CD4-positive, CD25-positive, alpha-beta regulatory T cell (primary cell): ENCODE data around the gene STK16. TPM values are rescaled to one million over a fixed set of nuclear protein-coding genes. Genes with fewer than 3 reads are reported as not detected.

Source experiments
- ATAC-seq, 2 donors: fragments of 150-1000 bp; cut with Tn5 transposase; one replicate each; pipeline ENCODE4 v1.10.0; 2021; ENCODE audit warnings: low read depth in 2 of 2, moderate number of reproducible peaks in 2 of 2, moderate library complexity in 1 of 2
- DNase-seq, 3 donors: peaks; one replicate each; pipeline versions ENCODE4 v3.0.0 to v3.0.0-alpha.2; 2012 to 2022; ENCODE audit warnings: mixed read lengths in 1 of 3
- H3K27ac ChIP-seq: one replicate; pipeline ENCODE4 v1.7.0; 2013; ENCODE audit warnings: mild to moderate bottlenecking, low read length; ENCODE audit not compliant: insufficient read depth, poor library complexity, severe bottlenecking
- H3K27me3 ChIP-seq: one replicate; pipeline ENCODE4 v1.7.0; 2013; ENCODE audit warnings: low read length; ENCODE audit not compliant: control insufficient read depth, insufficient read depth
- H3K36me3 ChIP-seq: one replicate; pipeline ENCODE4 v1.7.0; 2013; ENCODE audit warnings: mild to moderate bottlenecking, low read length, moderate library complexity; ENCODE audit not compliant: control insufficient read depth, insufficient read depth
- H3K4me1 ChIP-seq: 2 replicates; pipeline ENCODE4 v1.7.0; 2013; ENCODE audit warnings: mild to moderate bottlenecking, low read length; ENCODE audit not compliant: insufficient read depth, control insufficient read depth, poor library complexity, severe bottlenecking
- H3K4me3 ChIP-seq: one replicate; pipeline ENCODE4 v1.7.0; 2013; ENCODE audit warnings: low read depth, mild to moderate bottlenecking, low read length, moderate library complexity
- H3K9me3 ChIP-seq, 2 experiments: 1 replicate in 1 of 2; 2 replicates in 1 of 2; pipeline ENCODE4 v1.7.0; 2013; ENCODE audit warnings: low read length in 2 of 2, mild to moderate bottlenecking in 1 of 2, moderate library complexity in 1 of 2; ENCODE audit not compliant: control insufficient read depth in 2 of 2
- H3K27ac Mint-ChIP-seq, 3 donors: one replicate each; pipeline ENCODE4 v1.8.0; 2020 to 2022; ENCODE audit warnings: mild to moderate bottlenecking in 3 of 3, mixed read lengths in 3 of 3, moderate library complexity in 2 of 3
- H3K27me3 Mint-ChIP-seq: one replicate; pipeline ENCODE4 v1.8.0; 2022; ENCODE audit warnings: mild to moderate bottlenecking, mixed read lengths
- H3K36me3 Mint-ChIP-seq: one replicate; pipeline ENCODE4 v1.8.0; 2020; ENCODE audit warnings: mixed read lengths
- H3K4me1 Mint-ChIP-seq, 4 donors: one replicate each; pipeline ENCODE4 v1.8.0; 2020 to 2022; ENCODE audit warnings: mixed read lengths in 4 of 4, mild to moderate bottlenecking in 1 of 4
- H3K4me3 Mint-ChIP-seq, 4 donors: one replicate each; pipeline ENCODE4 v1.8.0; 2020 to 2022; ENCODE audit warnings: mild to moderate bottlenecking in 4 of 4, mixed read lengths in 4 of 4, moderate library complexity in 3 of 4
- H3K9me3 Mint-ChIP-seq, 7 donors: one replicate each; pipeline ENCODE4 v1.8.0; 2020 to 2022; ENCODE audit warnings: mixed read lengths in 7 of 7, mild to moderate bottlenecking in 3 of 7, moderate library complexity in 2 of 7
- polyA plus RNA-seq, 4 donors: library from polyadenylated mRNA; unstranded; fragments of 300-500 nt; fragmentation: Illumina TruSeq; gene quantifications; one replicate each; pipeline ENCODE4 v1.2.3, GENCODE V29; 2021
- total RNA-seq: library from RNA; stranded (reverse); gene quantifications from one replicate; pipeline ENCODE4 v1.2.3, GENCODE V29; 2022

Gene STK16
- total and polyA plus RNA-seq, 5 donors from 2014 or later: 14.8 to 26.1 (median 19.8) TPM

- H3K27me3 ChIP-seq: no peaks in the 10 kb centered on the region
- H3K4me1 ChIP-seq: peaks cover 23% of the 10 kb centered on the region
- H3K27ac ChIP-seq: no peak overlapping the region
- Mint-ChIP-seq H3K36me3 (peaks cover 28% of the 10 kb centered on the region), H3K27ac (peak overlapping the region in 1 of 3 donors; percentile 66), H3K4me1 (peaks cover 11 to 31% (median 19%) of the 10 kb centered on the region in 4 donors), H3K9me3 (peaks cover 0 to 2% (median 0%) of the 10 kb centered on the region in 7 donors), H3K4me3 (peak overlapping the region in 2 of 4 donors; percentile 32 to 83), H3K27me3 (no peaks in the 10 kb centered on the region)
- no peak for DNase-seq
- peaks cover 59% of the 10 kb centered on the region for H3K36me3 ChIP-seq
- no peak for ATAC-seq
- H3K9me3 ChIP-seq: no peaks in the 10 kb centered on the region
- no peak overlapping the region for H3K4me3 ChIP-seq
Measured at GRCh38 chr2:219221957-219222518, 23.2 kb upstream of the STK16 start.

GRCh38 chr2:219223831-219224610 lies 21.3 kb upstream of the STK16 start:
- ATAC-seq (no peak), DNase-seq (no peak)
- no peak overlapping the region for H3K4me3 ChIP-seq
- Mint-ChIP-seq H3K9me3 (peaks cover 0 to 2% (median 0%) of the 10 kb centered on the region in 7 donors), H3K27ac (peak overlapping the region in 1 of 3 donors; percentile 52), H3K36me3 (peaks cover 28% of the 10 kb centered on the region), H3K27me3 (no peaks in the 10 kb centered on the region), H3K4me1 (peaks cover 11 to 37% (median 19%) of the 10 kb centered on the region in 4 donors), H3K4me3 (peak overlapping the region in 2 of 4 donors; percentile 38 to 98)
- H3K27ac ChIP-seq: no peak overlapping the region
- peaks cover 26% of the 10 kb centered on the region for H3K4me1 ChIP-seq
- no peaks in the 10 kb centered on the region for H3K27me3 ChIP-seq
- H3K9me3 ChIP-seq: no peaks in the 10 kb centered on the region
- H3K36me3 ChIP-seq: peaks cover 59% of the 10 kb centered on the region

- Mint-ChIP-seq H3K4me1 (peaks cover 11 to 42% (median 27%) of the 10 kb centered on the region in 4 donors), H3K27ac (no peak overlapping the region), H3K27me3 (no peaks in the 10 kb centered on the region), H3K4me3 (peak overlapping the region in 2 of 4 donors; percentile 92 to 98), H3K9me3 (peaks cover 0 to 1% (median 0%) of the 10 kb centered on the region in 7 donors), H3K36me3 (peaks cover 28% of the 10 kb centered on the region)
- Histone ChIP-seq H3K9me3 (no peaks in the 10 kb centered on the region), H3K36me3 (peaks cover 56% of the 10 kb centered on the region), H3K27ac (no peak overlapping the region), H3K4me1 (peaks cover 24% of the 10 kb centered on the region), H3K27me3 (no peaks in the 10 kb centered on the region), H3K4me3 (no peak overlapping the region)
- ATAC-seq (no peak), DNase-seq (no peak)
Measured at GRCh38 chr2:219225350-219225749, 19.9 kb upstream of the STK16 start.

- H3K36me3 ChIP-seq: peaks cover 51% of the 10 kb centered on the region
- H3K9me3 ChIP-seq: no peaks in the 10 kb centered on the region
- Mint-ChIP-seq H3K27ac (peak overlapping the region; percentile 72 to 80 (median 79)), H3K27me3 (no peaks in the 10 kb centered on the region), H3K36me3 (peaks cover 40% of the 10 kb centered on the region), H3K4me1 (peaks cover 12 to 65% (median 37%) of the 10 kb centered on the region in 4 donors), H3K4me3 (peak overlapping the region; percentile 85 to 98 (median 88)), H3K9me3 (no peaks in the 10 kb centered on the region)
- DNase-seq: peak in 1 of 3 donors; percentile 13
- H3K27ac ChIP-seq: peak overlapping the region; percentile 90
- no peak for ATAC-seq
- H3K4me1 ChIP-seq: peaks cover 43% of the 10 kb centered on the region
- H3K27me3 ChIP-seq: no peaks in the 10 kb centered on the region
- peak overlapping the region; percentile 86 for H3K4me3 ChIP-seq
Measured at GRCh38 chr2:219228041-219228910, 17.0 kb upstream of the STK16 start.

DNA sequence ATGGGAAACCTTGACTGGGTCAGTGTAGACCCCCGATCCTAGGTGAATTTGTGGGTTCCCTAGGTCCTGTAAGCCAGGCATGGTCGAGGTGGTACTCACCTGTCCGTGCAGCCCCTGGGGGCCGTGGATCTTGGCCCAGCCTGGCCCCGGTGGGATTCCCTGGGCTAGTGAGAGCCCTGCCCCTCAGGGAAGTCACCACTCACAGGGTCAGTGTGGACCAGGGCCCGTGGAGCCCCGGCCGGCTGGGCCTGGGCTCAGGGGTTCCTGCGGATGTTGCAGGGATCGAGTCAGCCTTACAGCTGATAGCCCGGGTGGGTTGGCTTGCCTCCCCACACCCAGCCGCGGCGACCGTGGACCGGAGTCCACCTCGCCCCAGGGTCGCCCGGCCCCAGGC lies 16.4 kb upstream of the STK16 start:
- H3K4me3 ChIP-seq: peak overlapping the region; percentile 86
- peak overlapping the region; percentile 90 for H3K27ac ChIP-seq
- Mint-ChIP-seq H3K36me3 (peaks cover 40% of the 10 kb centered on the region), H3K27me3 (no peaks in the 10 kb centered on the region), H3K27ac (peak overlapping the region; percentile 79 to 98 (median 80)), H3K9me3 (no peaks in the 10 kb centered on the region), H3K4me3 (peak overlapping the region; percentile 85 to 98 (median 88)), H3K4me1 (peaks cover 12 to 69% (median 42%) of the 10 kb centered on the region in 4 donors)
- H3K27me3 ChIP-seq: no peaks in the 10 kb centered on the region
- ATAC-seq (no peak), DNase-seq (no peak)
- H3K36me3 ChIP-seq: peaks cover 51% of the 10 kb centered on the region
- H3K9me3 ChIP-seq: no peaks in the 10 kb centered on the region
- H3K4me1 ChIP-seq: peaks cover 43% of the 10 kb centered on the region

DNA sequence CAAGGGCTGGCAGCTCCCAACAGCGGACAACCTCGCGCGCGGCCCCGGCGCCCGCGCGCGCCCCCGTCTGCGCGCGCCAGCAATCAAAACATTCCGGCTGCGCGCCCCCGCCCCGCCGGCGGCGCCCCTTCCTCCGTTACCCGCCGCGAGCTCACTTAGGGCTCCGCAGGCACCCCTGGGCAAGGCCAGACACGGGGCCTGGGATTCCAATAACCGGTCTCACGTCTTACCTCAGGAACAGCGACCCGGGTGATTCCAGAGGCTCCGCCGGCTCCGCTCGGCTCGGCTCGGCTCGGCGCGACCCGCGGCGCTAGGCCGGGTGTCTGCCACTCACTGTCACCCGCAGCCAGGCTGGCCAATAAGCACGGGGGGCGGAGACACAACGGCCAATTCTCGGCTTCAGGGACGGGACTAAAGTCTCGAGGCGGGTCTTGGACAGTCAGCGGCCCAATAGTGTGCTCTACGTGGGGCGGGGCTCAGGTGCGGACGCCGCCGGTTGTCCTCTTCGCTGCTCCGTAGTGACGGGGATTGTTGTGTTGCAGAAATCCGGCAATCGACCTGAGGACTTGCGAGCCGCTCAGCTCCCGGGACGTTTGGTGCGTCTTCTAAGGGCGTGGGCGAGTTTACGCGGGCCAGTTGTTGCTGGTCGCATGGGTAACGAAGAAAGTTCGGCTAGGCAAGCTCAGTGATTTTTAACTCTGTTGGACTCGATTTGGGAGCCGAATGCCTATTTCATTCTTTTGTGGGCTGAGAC lies 15.8 kb upstream of the STK16 start, which contains the start of the genes ANKZF1 and ATG9A:
Gene ANKZF1 (plus strand): TSS at position 502 of the 754 bp plus-strand sequence. CDS start 452 bp downstream, outside the sequence.
Gene ATG9A (minus strand): TSS at position 332 of the 754 bp plus-strand sequence. CDS start 1,612 bp downstream, outside the sequence.
- Mint-ChIP-seq H3K27ac (peak within 1 kb of the TSS; percentile 98 to 99 (median 98)), H3K4me3 (peak within 1 kb of the TSS; percentile 92 to 98 (median 96)), H3K27me3 (no peaks in the 10 kb centered on the region), H3K36me3 (peaks cover 40% of the 10 kb centered on the region), H3K9me3 (no peaks in the 10 kb centered on the region), H3K4me1 (peaks cover 12 to 75% (median 42%) of the 10 kb centered on the region in 4 donors)
- ATAC-seq (peak; percentile 98 to 99), DNase-seq (peak; percentile 97 to 99 (median 98))
- Histone ChIP-seq H3K36me3 (peaks cover 51% of the 10 kb centered on the region), H3K27ac (peak within 1 kb of the TSS; percentile 90), H3K27me3 (no peaks in the 10 kb centered on the region), H3K9me3 (no peaks in the 10 kb centered on the region), H3K4me1 (peaks cover 43% of the 10 kb centered on the region), H3K4me3 (peak within 1 kb of the TSS; percentile 95)
